ENCODE measurements around the gene CASK. TPM values are rescaled to one million over a fixed set of nuclear protein-coding genes. Genes with fewer than 3 reads are reported as not detected.
"Not testable (repeated sequence)": the region's sequence is repeated elsewhere in the genome, so short reads cannot be mapped to it uniquely, and the experiment has no call there.

The CASK gene
- total and polyA plus RNA-seq, 10 donors = 4.7 to 63.7 (median 42.8) TPM

GRCh38 chrX:41677183-41678060, 245.9 kb downstream of the CASK start:
- Histone ChIP-seq H3K27ac (no peak overlapping the region), H3K4me1 (no peaks in the 10 kb centered on the region), H3K4me3 (no peak overlapping the region), H3K27me3 (replicated peaks in 1 of 7) (peaks cover 0 to 6% (median 0%) of the 10 kb centered on the region in 7 donors), H3K9me3 (no peaks in the 10 kb centered on the region), H3K36me3 (no peaks in the 10 kb centered on the region)
- DNase-seq = no peak
- no peak for TF ChIP-seq CTCF (IDR thresholded peaks at IDR 0.05 in 8 of 11, conservative IDR thresholded peaks at IDR 0.05 in 3 of 11)
- no peak for TF ChIP-seq POLR2A (IDR thresholded peaks at IDR 0.05)
- TF ChIP-seq POLR2AphosphoS5 (IDR thresholded peaks at IDR 0.05) = no peak
- intact Hi-C loops (cut with DNase I; ENCODE audit: low total_unique reads) = no loop called here
- WGBS, 5 donors = 70 to 91% (median 85%) methylated on average over 6 of the region's 6 CpGs

GRCh38 chrX:41676361-41676760, 247.0 kb downstream of the CASK start:
- H3K9me3 ChIP-seq; H3K27me3 ChIP-seq (replicated peaks in 1 of 7); DNase-seq; H3K27ac ChIP-seq; H3K4me3 ChIP-seq; intact Hi-C loops (cut with DNase I; ENCODE audit: low total_unique reads); H3K36me3 ChIP-seq; H3K4me1 ChIP-seq: not testable (repeated sequence)
- 90 to 99% (median 98%) methylated on average over 14 to 15 of the region's 15 CpGs for WGBS, 5 donors

GRCh38 chrX:41672643-41673042, 250.7 kb downstream of the CASK start:
- no peak overlapping the region for H3K4me3 ChIP-seq
- TF ChIP-seq POLR2AphosphoS5 (IDR thresholded peaks at IDR 0.05) = no peak
- H3K4me1 ChIP-seq = no peaks in the 10 kb centered on the region
- no peak overlapping the region for H3K27ac ChIP-seq
- intact Hi-C loops (cut with DNase I; ENCODE audit: low total_unique reads) = no loop called here
- DNase-seq = no peak
- 49 to 88% (median 62%) methylated on average over 1 of the region's 1 CpG for WGBS, 5 donors
- H3K36me3 ChIP-seq = peaks cover 0 to 11% (median 0%) of the 10 kb centered on the region in 6 donors
- H3K27me3 ChIP-seq (replicated peaks in 1 of 7) = no peaks in the 10 kb centered on the region
- no peaks in the 10 kb centered on the region for H3K9me3 ChIP-seq

- DNase-seq = no peak
- Histone ChIP-seq H3K4me3 (no peak overlapping the region), H3K4me1 (peaks cover 0 to 5% (median 0%) of the 10 kb centered on the region in 6 donors), H3K27ac (no peak overlapping the region), H3K27me3 (replicated peaks in 1 of 7) (no peaks in the 10 kb centered on the region), H3K9me3 (no peaks in the 10 kb centered on the region), H3K36me3 (peaks cover 0 to 11% (median 0%) of the 10 kb centered on the region in 6 donors)
- 60 to 82% (median 75%) methylated on average over 1 of the region's 1 CpG for whole genome bisulfite sequencing, 5 donors
- TF ChIP-seq CTCF (IDR thresholded peaks at IDR 0.05 in 8 of 11, conservative IDR thresholded peaks at IDR 0.05 in 3 of 11) (no peak), POLR2A (IDR thresholded peaks at IDR 0.05) (no peak), POLR2AphosphoS5 (IDR thresholded peaks at IDR 0.05) (no peak)
- intact Hi-C loops (cut with DNase I; ENCODE audit: low total_unique reads) = no loop called here
Observed at GRCh38 chrX:41671082-41671481, 252.3 kb downstream of the CASK start.

- H3K27me3 ChIP-seq (replicated peaks in 1 of 7) = no peaks in the 10 kb centered on the region
- H3K36me3 ChIP-seq = peaks cover 0 to 11% (median 0%) of the 10 kb centered on the region in 6 donors
- H3K4me3 ChIP-seq = no peak overlapping the region
- intact Hi-C loops (cut with DNase I; ENCODE audit: low total_unique reads) = no loop called here
- DNase-seq = no peak
- no peak overlapping the region for H3K27ac ChIP-seq
- TF ChIP-seq CTCF (IDR thresholded peaks at IDR 0.05 in 8 of 11, conservative IDR thresholded peaks at IDR 0.05 in 3 of 11) (no peak), POLR2AphosphoS5 (IDR thresholded peaks at IDR 0.05) (no peak), POLR2A (IDR thresholded peaks at IDR 0.05) (no peak)
- H3K4me1 ChIP-seq = peaks cover 0 to 5% (median 0%) of the 10 kb centered on the region in 6 donors
- no peaks in the 10 kb centered on the region for H3K9me3 ChIP-seq
Observed at GRCh38 chrX:41670112-41670511, 253.2 kb downstream of the CASK start.
